ENCODE data around the gene TECPR2. TPM values are rescaled to one million over a fixed set of nuclear protein-coding genes. Genes with fewer than 3 reads are reported as not detected.

The TECPR2 gene
- total RNA-seq, 1 experiment from 2014 or later: 12.2 TPM

DNA sequence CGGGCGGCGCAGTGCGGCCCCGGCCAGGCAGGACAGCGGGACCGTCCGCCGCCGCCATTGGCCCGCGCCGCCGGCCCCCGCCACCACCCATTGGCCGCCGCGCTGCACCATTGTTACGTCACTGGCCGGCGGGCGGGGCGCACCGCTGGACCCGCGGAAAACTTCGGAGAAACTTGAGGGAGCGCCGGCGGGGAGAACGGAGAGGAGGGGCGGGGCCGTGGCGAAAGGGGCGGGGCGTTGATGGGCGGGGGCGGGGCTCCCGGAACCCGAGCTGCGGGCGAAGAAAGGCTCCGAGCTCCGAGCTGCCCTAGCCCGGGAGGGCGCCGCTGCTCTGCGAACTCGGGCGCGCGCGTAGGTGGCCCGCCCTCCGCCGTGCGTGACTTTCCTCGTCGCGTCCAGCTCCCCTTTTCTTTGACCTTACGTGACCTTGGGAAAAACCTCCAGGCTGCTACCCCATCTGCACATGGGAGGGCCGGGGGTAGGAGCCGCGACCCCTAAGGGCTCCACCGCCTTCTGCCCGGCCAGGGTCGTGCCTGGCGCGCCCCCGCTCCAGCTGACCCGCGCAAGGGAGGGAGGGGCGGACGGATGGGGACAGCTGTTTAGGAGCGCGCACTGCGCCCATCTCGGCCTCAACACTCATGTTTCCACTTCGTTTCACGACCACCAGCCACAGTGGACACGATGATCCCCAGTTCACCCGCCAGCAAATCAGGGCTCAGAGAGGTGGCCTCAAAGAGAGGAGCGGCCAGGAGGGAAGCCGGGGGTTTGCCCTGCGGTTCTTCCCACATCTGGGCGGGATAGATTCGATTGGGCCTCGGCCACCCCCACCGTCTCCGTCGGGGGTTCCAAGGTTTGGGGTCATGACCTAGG is 147.2 kb downstream of the TECPR2 start, which contains the start of gene ANKRD9 (continued):
- peak; percentile 53 for TF ChIP-seq YY1 (IDR thresholded peaks at IDR 0.05; ENCODE audit: extremely low read depth, insufficient replicate concordance, low read depth, low read length)

DNA sequence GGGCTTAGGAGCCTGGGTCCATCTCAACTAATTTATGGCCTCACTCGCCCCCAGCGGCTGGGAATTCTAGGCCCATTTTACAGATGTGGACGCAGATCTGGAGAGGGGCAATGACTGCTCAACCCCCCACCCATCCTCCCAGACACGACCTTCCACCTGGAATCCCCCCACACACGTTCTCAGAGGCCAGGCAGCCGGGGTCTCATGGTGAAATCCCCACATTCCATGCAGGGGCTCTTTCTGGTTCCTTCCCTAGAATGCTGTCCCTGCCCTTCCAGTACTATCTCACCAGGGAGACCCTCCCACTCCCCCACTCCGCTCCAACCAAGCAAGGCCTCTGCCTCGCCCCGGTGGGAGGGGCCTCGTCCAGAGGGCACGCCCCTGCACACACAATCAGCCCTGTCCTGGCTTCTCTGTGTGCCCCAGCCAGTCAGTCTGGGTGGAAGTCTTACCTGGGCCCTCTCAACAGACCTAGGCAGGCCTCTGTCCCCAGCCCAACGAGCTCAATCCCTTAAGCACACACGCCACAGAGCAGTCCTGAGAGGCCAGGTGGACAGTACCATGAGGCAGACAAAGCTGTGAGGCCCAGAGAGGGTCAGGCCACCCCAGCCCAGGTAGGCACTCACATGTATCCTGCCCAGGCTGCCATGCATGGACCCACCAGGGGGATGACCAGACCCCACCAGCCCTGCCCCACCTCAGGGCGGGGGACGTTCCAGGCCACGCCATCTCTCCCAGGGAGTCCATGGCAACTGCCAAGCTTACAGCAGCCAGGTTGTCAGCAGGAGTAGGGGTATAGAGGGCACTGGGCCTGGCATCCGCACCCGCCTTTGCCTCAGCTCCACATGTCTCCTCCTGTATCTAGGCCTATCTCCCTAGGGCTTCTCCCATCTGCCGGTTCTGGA is 148.1 kb downstream of the TECPR2 start:
- Histone ChIP-seq H3K4me2 (ENCODE audit: low read length) (peak overlapping the region; percentile 96), H4K20me1 (ENCODE audit: insufficient read depth) (no peaks in the 10 kb centered on the region), H3K79me2 (ENCODE audit: insufficient read depth, low read length) (peaks cover 6% of the 10 kb centered on the region; the same call in 1 of the 2 replicates), H3K4me3 (replicated peaks in 1 of 2; ENCODE audit: low read depth in 1 of 2, low read length in 2 of 2) (peak overlapping the region; percentile 44 to 64; a peak in 3 of 4 replicates), H3K9me3 (ENCODE audit: control insufficient read depth in 1 of 2, insufficient read depth in 1 of 2, low read depth in 1 of 2, low read length in 2 of 2) (no peaks in the 10 kb centered on the region), H3K36me3 (ENCODE audit: control insufficient read depth in 1 of 2, insufficient read depth in 2 of 2, low read length in 2 of 2) (no peaks in the 10 kb centered on the region), H3K9ac (ENCODE audit: low read length) (peak overlapping the region; percentile 63; the same call in 1 of the 2 replicates), H3K9me2 (ENCODE audit: insufficient read depth) (no peaks in the 10 kb centered on the region), H3K27ac (ENCODE audit: low read depth, low read length) (peak overlapping the region; percentile 69; the same call in 1 of the 2 replicates), H3K4me1 (ENCODE audit: control insufficient read depth in 1 of 2, insufficient read depth in 2 of 2, low read length in 2 of 2) (peaks cover 22 to 29% of the 10 kb centered on the region in 2 experiments), H3K27me3 (ENCODE audit: insufficient read depth, low read length) (no peaks in the 10 kb centered on the region), H2AFZ (ENCODE audit: low read depth, low read length, poor library complexity, severe bottlenecking) (peak overlapping the region; percentile 45)
- TF ChIP-seq POLR2AphosphoS5 (IDR thresholded peaks at IDR 0.05; ENCODE audit: low read depth, low read length) (peak; percentile 27; the same call in 1 of the 2 replicates), EZH2phosphoT487 (IDR thresholded peaks at IDR 0.05; ENCODE audit: borderline replicate concordance) (no peak)
- POLR2A ChIA-PET: no interaction called here
- CTCF ChIA-PET: interaction anchor here (0.8 to 1.0 kb wide), 2 partner anchors 14 kb away, joined by 3 to 7 read pairs; no protein-coding TSS in a partner anchor
- no TSS peak for BruUV-seq (replicated peaks)
- RAD21 ChIA-PET (ENCODE audit: low non-redundant PET in 1 of 2, low total read pairs in 2 of 2, uncharacterized antibody in 2 of 2, unreplicated experiment in 2 of 2): no interaction called here
- peak; percentile 24 for ATAC-seq
- DNase-seq (ENCODE audit: low read depth, low spot score): no peak
- intact Hi-C loops (cut with micrococcal nuclease): no loop called here
